ENCODE results near the gene INO80B.

GRCh38 chr2:74464406-74464805 is 9.5 kb downstream of the INO80B start:
- TF ChIP-seq POLR2A (IDR thresholded peaks at IDR 0.05; ENCODE audit: low read length), result no peak
- no peak for TF ChIP-seq GATA1 (IDR thresholded peaks at IDR 0.05; ENCODE audit: low read depth, low read length)
